Stimulated activated CD8-positive, alpha-beta memory T cell treated with anti-CD3 and anti-CD28 coated beads, Interleukin-12 subunit alpha, Interleukin-12 subunit beta, amount 100 ng/mL, for 4 hours (primary cell): ENCODE results near the gene ASZ1.
"Not testable (repeated sequence)": the region's sequence is repeated elsewhere in the genome, so short reads cannot be mapped to it uniquely, and the experiment has no call there.

Source experiments
- DNase-seq: peaks from one replicate; pipeline ENCODE4 v3.0.0-alpha.2; 2020; ENCODE audit warnings: low read depth

The ASZ1 gene, protein sequence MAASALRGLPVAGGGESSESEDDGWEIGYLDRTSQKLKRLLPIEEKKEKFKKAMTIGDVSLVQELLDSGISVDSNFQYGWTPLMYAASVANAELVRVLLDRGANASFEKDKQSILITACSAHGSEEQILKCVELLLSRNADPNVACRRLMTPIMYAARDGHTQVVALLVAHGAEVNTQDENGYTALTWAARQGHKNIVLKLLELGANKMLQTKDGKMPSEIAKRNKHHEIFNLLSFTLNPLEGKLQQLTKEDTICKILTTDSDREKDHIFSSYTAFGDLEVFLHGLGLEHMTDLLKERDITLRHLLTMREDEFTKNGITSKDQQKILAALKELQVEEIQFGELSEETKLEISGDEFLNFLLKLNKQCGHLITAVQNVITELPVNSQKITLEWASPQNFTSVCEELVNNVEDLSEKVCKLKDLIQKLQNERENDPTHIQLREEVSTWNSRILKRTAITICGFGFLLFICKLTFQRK

DNA sequence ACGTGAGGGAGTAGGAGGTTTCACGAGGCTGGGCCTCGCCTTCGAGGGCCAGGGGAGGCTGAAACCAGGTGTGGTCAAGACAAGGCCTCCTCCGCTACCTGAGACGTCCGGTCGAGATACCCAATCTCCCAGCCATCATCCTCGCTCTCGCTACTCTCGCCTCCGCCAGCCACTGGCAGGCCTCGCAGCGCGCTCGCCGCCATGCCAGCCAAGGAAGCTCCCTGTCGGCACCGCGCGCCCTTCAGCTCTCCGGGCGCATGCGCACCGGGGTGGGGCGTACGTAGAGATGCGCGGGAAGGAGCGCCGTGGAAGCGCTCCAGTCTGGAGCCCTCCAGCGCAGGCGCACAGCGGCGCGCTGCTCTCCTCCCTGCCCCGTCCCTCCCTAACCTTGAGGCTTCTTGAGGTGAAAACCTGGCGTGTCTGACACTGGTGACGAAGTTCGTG is at the start of gene ASZ1:
Gene ASZ1 (minus strand): TSS at position 236 of the 444 bp plus-strand sequence. CDS start 33 bp downstream, at position 203.
- no peak for DNase-seq

DNA sequence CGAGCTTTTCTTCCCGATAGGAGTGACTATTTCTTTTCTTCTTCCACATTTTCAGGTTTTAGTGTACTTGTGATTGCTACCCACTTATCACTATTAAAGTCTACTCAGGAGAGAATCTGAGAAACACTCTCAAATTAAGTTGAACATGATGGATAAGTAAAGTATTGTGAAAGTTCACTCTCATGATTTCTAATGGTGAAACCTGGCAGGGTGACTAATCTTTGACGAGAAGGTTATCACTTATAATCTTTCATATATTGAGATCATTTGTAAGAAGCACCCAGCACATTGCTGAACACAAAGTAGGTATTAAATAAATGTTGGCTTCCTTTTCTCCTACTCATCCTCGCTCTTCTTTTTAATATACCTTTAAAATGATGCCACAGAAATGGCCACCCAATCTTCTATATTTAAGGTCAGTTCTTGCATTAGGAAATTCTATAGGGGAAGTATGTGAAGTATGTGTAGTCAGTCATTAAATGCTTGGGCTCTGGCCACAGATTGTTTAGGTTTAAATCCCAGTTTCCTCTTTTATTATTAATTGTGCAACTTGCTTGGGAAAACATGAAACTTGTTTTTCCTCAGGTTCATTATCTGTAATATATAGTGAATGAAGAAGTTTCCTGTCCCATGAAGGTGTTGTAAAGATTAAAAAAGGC is 49.4 kb upstream of the ASZ1 start:
- DNase-seq: no peak

DNA sequence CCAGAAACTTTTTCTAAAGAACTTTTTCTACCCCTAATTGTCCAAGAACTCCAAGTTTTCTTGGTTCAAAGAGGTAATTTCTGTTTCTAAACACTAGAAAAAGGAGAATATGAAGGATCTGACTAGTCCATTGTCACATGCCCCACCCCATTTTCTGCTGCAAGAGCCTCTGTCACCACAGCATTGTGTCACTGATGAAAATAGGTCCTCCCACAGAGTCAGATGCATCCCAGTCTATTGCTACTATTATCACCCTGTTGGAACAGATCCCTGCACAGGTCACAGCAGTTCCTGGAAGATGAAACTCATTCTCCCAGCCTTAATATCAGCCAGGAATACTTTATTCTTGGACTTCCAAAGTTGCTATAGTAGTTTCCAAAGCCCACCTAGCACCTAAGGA is 45.0 kb upstream of the ASZ1 start:
- DNase-seq: no peak

DNA sequence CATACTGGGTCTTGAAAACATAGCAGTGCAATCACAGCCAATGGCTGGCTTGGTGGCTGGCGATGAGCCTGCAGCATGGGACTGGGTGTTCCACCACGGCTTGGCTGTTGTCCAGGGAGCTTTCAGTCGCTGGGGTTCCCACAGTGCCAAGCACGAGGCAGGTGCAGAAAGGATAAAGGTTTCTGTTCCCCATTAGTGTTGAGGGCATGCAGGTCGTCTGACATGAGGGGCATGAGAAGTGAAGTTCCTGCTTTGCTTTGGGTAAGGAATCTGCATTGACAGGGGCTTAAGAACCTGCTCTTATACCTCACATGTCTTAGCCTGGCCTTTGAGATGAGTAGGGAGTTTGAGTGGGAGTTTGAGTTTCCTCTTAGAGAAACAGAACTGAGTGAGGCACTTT is 43.5 kb upstream of the ASZ1 start:
- no peak for DNase-seq

DNA sequence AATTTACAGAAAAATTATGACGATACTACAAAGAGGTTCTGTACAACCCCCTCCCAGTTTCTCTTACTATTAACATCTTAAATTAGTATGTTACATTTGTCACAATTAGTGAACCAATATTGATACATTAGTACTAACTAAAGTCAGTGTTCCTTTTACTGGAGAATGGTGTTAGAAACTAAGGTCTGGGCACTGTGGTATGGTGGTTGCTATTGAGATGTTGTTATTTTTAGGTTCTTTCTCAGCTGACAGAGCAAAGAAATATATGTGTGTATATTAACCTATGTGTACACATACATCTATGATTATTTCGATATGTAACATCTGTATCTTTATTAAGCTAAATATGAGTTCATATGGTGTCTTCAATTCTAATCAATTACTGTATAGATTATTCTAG is 40.9 kb upstream of the ASZ1 start:
- no peak for DNase-seq

DNA sequence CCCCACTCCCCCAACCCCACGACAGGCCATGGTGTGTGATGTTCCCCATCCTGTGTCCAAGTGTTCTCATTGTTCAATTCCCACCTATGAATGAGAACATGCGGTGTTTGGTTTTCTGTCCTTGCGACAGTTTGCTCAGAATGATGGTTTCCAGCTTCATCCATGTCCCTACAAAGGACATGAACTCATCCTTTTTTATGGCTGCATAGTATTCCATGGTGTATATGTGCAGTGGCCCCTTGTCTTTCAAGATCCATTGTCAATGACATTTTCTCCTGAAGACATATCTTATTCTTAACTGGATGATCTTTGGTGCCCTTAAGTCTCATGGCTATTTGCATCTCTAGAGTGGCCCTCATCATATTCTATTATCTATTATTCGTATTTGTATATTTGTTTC is 33.5 kb upstream of the ASZ1 start:
- not testable (repeated sequence) for DNase-seq

DNA sequence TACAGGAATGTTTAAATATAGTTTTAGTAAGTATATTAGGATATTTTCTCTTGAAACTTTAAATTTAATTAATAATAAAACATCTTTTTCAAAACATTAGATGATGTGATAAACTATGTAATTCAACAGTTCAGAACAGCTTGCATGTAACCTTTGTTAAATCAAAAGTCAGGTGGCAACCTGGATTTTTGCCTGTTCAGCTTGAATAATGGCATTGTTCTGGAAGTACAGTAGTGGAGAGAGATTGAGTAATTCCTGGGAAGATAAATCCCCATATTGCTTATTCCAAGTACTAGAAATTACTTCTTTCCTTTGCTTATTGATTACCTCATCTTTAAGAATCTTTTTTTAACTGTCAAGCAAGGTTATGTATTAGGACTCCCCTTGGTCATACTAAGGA is 32.4 kb upstream of the ASZ1 start:
- no peak for DNase-seq

DNA sequence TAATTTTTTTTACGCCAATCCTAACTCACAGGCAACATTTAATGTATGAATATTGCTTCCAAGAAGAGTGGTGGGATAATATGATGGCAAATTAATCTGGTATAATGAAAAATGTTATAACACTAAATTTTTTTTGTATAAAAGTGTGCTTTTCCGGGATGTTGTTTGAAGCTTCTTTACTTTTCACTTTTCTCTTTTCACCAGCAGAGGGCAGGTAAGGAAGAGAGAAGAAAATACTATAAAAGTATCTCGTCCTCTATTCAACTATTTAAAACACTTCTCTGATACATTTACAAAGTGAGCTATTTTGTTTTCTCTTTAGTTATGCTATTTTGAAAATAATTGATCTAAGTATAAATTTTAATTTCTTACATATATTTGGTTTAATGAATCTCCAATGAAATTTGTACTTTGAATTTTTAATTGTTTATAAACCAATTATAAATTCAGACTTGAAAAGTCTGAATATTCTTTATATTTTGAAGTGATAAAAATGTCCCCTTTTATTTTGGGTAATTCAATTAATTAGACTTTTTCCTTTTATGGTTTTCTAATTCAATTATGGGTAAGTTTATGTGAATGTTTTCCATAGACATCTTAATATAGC is 31.8 kb upstream of the ASZ1 start:
- no peak for DNase-seq

DNA sequence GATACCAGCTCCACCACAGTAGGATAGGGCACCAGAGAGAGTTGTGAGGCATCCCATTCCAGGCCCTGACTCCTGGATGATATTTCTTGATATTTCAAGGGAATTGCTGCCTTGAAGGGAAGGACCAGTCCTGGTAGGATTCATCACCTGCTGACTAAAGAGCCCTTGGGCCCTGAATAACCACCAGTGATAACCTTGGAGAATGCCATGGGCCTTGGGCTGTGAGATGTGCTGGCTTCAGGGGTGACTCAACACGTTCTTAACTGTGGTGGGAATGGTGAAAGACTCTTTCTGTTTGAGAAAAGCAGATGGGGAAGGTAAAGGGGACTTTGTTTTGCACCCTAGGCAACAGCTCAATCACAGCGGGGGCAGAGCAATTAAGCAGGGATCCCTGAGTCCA is 21.4 kb upstream of the ASZ1 start:
- no peak for DNase-seq

DNA sequence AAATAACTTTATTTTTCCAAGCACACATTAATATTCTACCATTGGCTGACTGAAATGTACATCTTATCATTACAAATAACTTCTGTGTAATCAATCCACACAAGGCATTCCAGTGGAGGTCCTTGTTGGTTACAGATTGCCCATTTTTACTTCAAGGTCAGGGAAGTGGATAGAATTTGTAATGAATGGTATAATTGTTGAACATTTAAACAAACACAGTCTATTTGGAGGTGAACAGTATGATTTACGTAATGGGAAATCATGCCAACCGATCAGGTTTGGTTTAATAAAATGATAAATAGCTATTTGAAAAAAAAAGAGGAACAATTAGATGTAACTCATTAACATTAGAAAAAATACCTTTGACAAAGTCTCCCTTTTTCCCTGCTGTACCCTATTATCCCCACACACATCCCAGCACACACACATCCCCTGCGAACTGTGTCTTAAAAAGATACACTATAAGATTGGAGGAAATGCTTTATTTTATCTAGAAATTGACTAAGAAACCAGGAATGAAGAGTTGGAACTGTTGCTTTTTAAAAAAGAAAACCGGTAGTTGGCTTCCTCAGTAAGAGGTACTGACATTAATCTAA is 19.0 kb upstream of the ASZ1 start:
- DNase-seq: no peak

DNA sequence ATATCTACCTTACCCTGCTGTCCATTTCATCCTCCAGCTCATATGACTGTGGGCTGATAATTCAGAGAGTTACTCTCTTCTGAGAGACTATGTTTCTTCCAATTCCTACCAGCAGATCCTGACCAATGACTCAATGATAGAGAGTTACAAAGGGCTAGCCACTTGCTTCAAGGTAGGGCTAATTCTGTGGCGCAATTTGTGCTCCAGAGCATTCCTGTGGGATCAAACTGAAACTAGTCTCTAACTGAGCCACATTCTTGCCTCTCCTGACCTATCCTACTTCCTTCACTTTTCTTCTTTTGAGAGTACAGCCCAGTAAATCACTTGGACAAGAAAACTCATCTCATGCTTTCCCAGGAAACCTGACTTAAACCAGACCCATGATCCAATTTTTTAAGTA is 17.9 kb upstream of the ASZ1 start:
- DNase-seq: no peak

DNA sequence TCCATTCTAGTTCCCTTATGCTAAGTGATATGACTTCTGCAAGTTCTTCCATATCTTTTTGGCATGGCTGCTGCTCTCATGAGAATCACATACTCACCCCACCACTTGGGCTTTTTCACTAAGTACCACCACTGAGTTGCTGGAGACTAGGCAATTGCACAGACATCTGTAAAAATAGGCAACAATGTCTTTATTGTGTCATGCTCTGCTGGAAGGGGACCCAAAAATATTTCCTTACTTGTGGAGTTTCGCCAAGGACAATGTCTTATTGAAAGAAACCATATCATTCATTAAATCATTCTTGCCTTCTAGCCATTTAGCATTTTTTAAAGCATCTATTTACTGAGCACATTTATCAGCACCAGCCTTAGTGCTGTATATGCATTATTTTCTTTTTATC is 17.4 kb upstream of the ASZ1 start:
- no peak for DNase-seq

DNA sequence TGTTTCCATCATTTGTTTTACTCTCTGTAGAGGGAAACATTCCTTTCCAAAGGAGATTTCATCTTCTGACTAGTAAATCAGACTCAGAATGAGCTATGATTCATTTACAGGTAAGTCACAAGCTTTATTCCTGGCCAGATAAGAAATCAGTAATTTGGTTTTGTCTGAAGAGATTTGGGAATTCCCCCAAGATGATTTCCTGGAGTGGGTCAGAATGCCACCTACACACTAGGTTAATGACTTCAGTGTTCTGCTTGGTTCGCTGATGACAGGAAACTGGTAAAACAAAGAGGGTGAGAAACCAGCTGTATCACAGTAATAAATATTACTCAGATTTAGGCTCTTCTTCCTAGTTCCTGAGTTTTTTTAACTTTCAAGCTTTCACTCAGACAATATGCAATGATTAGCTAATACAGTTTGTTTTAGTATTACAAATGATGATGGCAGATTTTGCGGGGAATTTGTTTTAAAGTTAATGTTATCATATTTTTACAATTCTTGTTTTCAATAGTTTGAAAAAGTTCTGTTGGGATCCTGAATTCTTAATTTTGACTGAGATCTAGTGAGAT is 8.3 kb upstream of the ASZ1 start:
- DNase-seq: no peak

DNA sequence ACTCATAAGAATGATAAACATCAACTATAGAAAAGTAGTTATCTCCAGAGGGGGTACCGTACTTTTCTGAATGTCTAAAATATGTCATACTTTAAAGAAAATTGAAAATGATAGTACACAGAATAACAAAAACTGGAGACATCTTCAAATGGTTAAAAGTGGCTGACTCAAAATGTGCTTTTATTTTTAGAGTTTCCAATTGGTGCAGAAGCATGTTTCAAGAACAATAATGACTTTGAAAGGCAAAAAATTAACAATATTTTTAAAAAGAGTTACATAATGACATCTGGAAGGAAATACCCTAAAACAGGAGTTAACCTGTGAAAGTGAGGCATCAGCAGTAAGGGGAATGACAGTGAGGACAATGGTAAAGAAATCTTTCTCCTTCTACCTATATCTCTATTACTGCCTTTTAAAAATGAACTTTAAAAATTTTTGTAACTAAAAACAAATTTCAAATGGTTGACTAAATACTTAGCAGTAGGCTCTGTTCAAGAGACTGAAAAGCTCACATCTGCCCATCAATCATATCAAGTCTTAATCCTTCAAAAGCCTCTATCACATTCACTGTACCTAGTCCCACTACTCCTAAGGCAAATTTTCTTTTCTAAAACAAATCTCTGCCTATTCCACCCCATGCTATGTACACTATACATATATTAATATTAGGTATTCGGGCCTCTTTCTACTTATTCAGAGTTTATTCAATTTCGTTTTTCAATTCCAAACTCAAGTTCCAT is 3.0 kb downstream of the ASZ1 start:
- no peak for DNase-seq

DNA sequence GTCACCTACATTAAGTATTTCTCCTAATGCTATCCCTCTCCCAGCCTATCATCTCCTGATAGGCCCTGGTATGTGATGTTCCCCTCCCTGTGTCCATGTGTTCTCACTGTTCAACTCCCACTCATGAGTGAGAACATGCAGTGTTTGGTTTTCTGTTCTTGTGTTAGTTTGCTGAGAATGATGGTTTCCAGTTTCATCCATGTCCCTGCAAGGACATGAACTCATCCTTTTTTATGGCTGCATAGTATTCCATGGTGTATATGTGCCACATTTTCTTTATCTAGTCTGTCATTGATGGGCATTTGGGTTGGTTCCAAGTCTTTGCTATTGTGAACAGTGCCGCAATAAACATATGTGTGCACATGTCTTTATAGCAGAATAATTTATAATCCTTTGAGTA is 12.7 kb downstream of the ASZ1 start:
- DNase-seq: not testable (repeated sequence)

DNA sequence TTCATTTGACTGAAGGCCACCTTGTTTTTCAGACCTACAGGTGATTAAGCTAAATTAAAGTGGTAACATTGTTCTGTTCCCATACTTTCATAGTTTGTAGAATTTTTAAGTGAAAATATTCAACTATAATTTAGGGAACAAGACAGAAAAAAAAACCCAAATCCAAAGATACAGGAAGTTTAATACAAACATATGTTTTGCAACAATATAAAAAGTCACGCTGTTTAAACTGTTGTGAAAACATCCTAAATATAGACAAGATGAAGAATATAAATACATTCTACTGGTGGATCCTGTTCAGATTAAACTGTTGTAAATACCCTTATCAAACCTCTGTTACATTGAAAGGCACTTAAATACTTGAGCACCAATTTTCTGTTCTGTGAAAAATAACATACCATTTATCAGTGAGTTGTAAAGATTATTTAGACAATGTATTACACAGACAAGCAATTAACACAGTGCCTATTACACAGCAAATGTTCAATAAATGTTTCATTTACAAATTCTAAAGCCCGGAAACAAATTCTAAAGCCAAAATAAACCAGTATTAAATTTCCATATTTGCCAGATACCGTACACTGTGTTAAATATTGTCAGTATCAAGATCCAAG is 14.2 kb downstream of the ASZ1 start:
- no peak for DNase-seq

DNA sequence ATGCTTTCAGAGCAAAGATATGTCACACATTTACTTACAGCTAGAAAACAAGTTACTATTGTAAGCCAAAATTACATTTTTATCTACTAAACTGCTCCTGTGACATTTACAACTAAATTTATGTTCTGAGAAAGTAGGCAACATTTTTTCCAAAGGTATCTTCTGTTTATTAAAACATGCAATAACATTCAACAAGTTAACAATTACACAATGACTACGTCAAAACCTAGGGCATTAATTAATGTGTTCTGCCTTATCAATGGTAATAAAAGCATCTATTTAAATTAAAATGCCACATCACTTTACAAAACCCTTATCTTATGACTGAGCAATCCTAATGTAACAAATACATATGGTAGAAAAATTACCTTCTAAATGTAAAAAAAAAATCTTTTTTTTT is 14.9 kb downstream of the ASZ1 start:
- DNase-seq: no peak

DNA sequence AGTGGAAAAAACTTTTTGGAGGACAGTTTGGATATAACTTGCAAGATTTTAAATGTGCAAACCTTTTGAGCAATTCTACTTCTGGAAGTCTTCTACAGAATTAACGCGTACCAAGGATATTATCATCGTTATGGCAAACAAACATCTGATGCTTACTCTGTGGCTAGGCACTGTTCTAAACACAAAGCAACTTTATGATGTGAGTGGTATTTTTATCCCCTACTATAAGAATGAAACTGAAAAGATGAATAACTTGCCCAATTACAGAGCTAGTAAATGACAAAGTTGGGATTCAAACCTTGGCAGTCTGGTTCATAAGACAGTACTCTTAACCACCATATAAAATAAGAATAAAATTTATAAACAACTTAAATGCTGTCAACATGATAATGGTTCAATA is 15.8 kb downstream of the ASZ1 start:
- DNase-seq: no peak

DNA sequence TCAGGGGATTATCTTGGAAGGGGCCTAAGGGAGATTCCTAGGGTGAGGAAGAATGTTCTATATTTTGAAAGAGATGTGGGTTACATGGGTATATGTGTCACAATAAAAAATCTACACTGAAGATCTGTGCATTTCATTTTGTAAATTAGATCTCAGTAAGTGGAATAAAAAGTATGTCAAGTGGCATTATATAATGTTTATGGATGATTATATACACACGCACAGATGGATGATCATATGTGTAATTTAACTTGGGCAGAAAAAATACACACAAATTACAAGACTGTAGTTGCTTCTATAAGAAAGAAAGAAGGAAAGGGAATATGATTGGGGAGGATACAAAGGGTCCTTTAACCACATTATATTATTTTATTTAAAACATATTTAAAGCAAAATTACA is 18.5 kb downstream of the ASZ1 start:
- DNase-seq: no peak

DNA sequence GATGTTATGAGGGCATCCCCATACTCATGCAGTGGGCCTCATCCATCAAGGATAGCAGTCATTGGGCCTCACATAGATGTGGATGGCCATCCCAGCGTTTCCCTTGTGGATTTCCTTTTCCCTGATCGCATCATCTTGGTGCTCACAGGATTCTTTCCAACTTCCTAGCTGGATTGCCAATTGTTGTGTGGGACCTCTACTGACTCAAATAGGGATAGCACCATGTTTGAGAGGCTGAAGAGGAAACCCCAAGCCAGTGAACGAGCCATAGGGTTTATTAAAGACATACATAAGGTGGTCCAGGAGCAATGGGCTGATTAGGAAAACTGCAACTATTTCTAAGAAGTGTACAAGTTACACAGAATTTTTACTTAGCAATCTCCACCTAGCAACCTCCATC is 21.8 kb downstream of the ASZ1 start:
- no peak for DNase-seq

DNA sequence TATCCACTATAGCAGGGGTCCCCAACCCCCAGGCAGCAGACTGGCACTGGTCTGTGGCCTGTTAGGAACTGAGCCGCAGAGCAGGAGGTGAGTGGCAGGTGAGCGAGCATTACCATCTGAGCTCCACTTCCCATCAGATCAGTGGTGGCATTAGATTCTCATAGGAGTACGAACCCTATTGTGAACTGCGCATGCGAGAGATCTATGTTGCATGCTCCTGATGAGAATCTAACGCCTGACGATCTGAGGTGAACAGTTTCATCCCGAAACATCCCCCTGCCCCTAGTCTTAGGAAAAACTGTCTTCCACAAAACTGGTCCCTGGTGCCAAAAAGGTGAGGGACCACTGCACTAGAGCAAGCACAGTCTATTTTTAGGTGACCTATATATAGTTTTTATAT is 23.6 kb downstream of the ASZ1 start:
- DNase-seq: no peak
